DOHH2 (cell line): Measurements from ENCODE around the gene PIWIL4.

Experiments used
- H3F3A ChIP-seq: fragments of 200-600 bp; sonication (generic), shearing (Covaris generic); 2 replicates; pipeline ENCODE4 v1.6.0; 2016; ENCODE audit warnings: antibody characterized with exemption, mild to moderate bottlenecking; ENCODE audit not compliant: control insufficient read depth, insufficient read depth
- H3K27ac ChIP-seq: fragments of 200-600 bp; sonication (generic); 2 replicates; pipeline ENCODE4 v1.5.1; 2014; ENCODE audit warnings: low read depth, mild to moderate bottlenecking, low read length, moderate library complexity
- H3K27me3 ChIP-seq: fragments of 200-600 bp; sonication (generic); 2 replicates; pipeline ENCODE4 v1.6.1; 2014; ENCODE audit warnings: mild to moderate bottlenecking, low read length, mixed read lengths; ENCODE audit not compliant: control insufficient read depth
- H3K36me3 ChIP-seq: fragments of 200-600 bp; sonication (generic); 2 replicates; pipeline ENCODE4 v1.6.1; 2014; ENCODE audit warnings: mild to moderate bottlenecking, low read length, moderate library complexity, mixed read lengths; ENCODE audit not compliant: control insufficient read depth
- H3K4me1 ChIP-seq: fragments of 200-600 bp; sonication (generic); 2 replicates; pipeline ENCODE4 v1.6.1; 2014; ENCODE audit warnings: mild to moderate bottlenecking, low read length, mixed read lengths; ENCODE audit not compliant: control insufficient read depth
- H3K4me2 ChIP-seq: fragments of 200-600 bp; sonication (generic); 2 replicates; pipeline ENCODE4 v1.6.0; 2014; ENCODE audit warnings: mild to moderate bottlenecking, low read length, moderate library complexity
- H3K4me3 ChIP-seq: fragments of 200-600 bp; sonication (generic); 2 replicates; pipeline ENCODE4 v1.5.1; 2014; ENCODE audit warnings: mild to moderate bottlenecking, low read length, mixed read lengths
- H3K79me2 ChIP-seq: fragments of 200-600 bp; sonication (generic); 2 replicates; pipeline ENCODE4 v1.6.1; 2014; ENCODE audit warnings: mild to moderate bottlenecking, low read length, mixed read lengths; ENCODE audit not compliant: control insufficient read depth
- H3K9me2 ChIP-seq: fragments of 200-600 bp; sonication (generic); replicated peaks from 2 replicates; pipeline ENCODE4 v1.6.1; 2014; ENCODE audit warnings: mild to moderate bottlenecking, low read length, mixed read lengths; ENCODE audit not compliant: control insufficient read depth
- H3K9me3 ChIP-seq: fragments of 200-600 bp; sonication (generic); 2 replicates; pipeline ENCODE4 v1.6.1; 2014; ENCODE audit warnings: antibody characterized with exemption, low read length, mixed read lengths; ENCODE audit not compliant: control insufficient read depth, insufficient read depth
- H4K20me1 ChIP-seq: fragments of 200-600 bp; sonication (generic); 2 replicates; pipeline ENCODE4 v1.6.0; 2014; ENCODE audit warnings: low read depth, mild to moderate bottlenecking, antibody characterized with exemption, low read length, moderate library complexity; ENCODE audit not compliant: control insufficient read depth, insufficient read depth
- CTCF ChIP-seq: fragments of 200-600 bp; sonication (generic); IDR thresholded peaks from one replicate; pipeline ENCODE4 v1.5.1; 2014; ENCODE audit warnings: antibody characterized with exemption, mild to moderate bottlenecking, low read depth, low read length; ENCODE audit not compliant: poor library complexity, severe bottlenecking
- EZH2phosphoT487 ChIP-seq: fragments of 200-600 bp; sonication (generic); IDR thresholded peaks from 2 replicates; pipeline ENCODE4 v1.6.1; 2017; ENCODE audit warnings: borderline replicate concordance, mild to moderate bottlenecking, antibody characterized with exemption, low read length, moderate library complexity, mixed read lengths

PIWIL4 gene

GRCh38 chr11:94595076-94595475, 27.9 kb downstream of the PIWIL4 start:
- Histone ChIP-seq H3K9me2 (no peaks in the 10 kb centered on the region), H3K27ac (peak overlapping the region; percentile 39; the same call in 1 of the 2 replicates), H3K4me3 (peak overlapping the region; percentile 27), H3K4me2 (peak overlapping the region; percentile 51), H3K9me3 (no peaks in the 10 kb centered on the region), H4K20me1 (no peaks in the 10 kb centered on the region), H3K4me1 (peaks cover 14% of the 10 kb centered on the region), H3K36me3 (no peaks in the 10 kb centered on the region), H3K27me3 (no peaks in the 10 kb centered on the region), H3F3A (no peaks in the 10 kb centered on the region), H3K79me2 (no peaks in the 10 kb centered on the region)
- TF ChIP-seq EZH2phosphoT487 (no peak), CTCF (no peak)

- Histone ChIP-seq H3K27ac (no peak overlapping the region), H3K4me3 (no peak overlapping the region), H3K27me3 (no peaks in the 10 kb centered on the region), H3K9me2 (no peaks in the 10 kb centered on the region), H3K36me3 (no peaks in the 10 kb centered on the region), H3K4me1 (peaks cover 25% of the 10 kb centered on the region), H3K79me2 (no peaks in the 10 kb centered on the region), H4K20me1 (no peaks in the 10 kb centered on the region), H3F3A (no peaks in the 10 kb centered on the region), H3K9me3 (no peaks in the 10 kb centered on the region), H3K4me2 (no peak overlapping the region)
- TF ChIP-seq CTCF (no peak), EZH2phosphoT487 (no peak)
Observed at GRCh38 chr11:94597896-94598295, 30.7 kb downstream of the PIWIL4 start.

GRCh38 chr11:94599510-94599909, 32.3 kb downstream of the PIWIL4 start:
- H4K20me1 ChIP-seq: no peaks in the 10 kb centered on the region

More at GRCh38 chr11:94599510-94599909, 32.3 kb downstream of the PIWIL4 start:
- Histone ChIP-seq H3K9me2 (no peaks in the 10 kb centered on the region), H3K27ac (no peak overlapping the region), H3K9me3 (no peaks in the 10 kb centered on the region), H3K79me2 (no peaks in the 10 kb centered on the region), H3K4me3 (no peak overlapping the region), H3K4me1 (peaks cover 33% of the 10 kb centered on the region), H3F3A (no peaks in the 10 kb centered on the region), H3K36me3 (no peaks in the 10 kb centered on the region), H3K4me2 (no peak overlapping the region), H3K27me3 (no peaks in the 10 kb centered on the region)
- no peak for TF ChIP-seq EZH2phosphoT487
- no peak for TF ChIP-seq CTCF
